ENCODE data around the gene OR2B6. TPM values are rescaled to one million over a fixed set of nuclear protein-coding genes. Genes with fewer than 3 reads are reported as not detected.

Gene OR2B6
- total RNA-seq, 1 donor from 2014 or later: not detected

DNA sequence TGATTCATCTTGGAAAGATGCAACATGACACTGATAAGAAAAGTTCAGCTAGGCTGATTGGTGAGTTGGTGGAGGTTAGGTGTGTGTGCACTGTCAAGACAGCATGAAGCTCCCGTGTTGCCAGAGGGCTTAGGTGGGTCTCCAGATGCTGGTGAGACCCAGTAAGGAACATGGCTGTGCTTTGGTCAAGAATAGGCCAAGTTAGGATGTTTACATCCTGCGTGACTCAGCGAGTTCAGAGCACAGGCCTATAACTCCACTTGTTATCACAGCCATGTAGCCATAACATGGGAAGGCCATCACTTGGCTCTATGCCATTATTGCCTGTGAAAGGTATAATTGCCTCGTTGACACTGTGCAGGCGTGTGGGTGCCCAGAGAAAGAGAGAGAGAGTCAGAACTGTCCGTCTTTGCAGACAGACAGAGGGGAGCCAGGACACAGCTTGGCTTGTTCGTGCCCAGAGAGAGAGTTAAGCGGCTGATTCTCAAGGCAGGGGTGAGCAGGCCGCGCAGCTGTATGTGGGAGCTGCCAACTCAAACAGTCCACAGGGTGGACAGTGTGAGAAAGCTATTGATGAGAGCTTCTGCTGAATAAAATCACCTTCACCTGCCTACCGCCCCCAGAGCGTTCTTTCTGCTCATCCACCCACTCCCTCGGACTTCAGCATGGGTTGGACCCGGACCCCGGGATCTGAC is 43.5 kb downstream of the OR2B6 start:
- no peak for DNase-seq

DNA sequence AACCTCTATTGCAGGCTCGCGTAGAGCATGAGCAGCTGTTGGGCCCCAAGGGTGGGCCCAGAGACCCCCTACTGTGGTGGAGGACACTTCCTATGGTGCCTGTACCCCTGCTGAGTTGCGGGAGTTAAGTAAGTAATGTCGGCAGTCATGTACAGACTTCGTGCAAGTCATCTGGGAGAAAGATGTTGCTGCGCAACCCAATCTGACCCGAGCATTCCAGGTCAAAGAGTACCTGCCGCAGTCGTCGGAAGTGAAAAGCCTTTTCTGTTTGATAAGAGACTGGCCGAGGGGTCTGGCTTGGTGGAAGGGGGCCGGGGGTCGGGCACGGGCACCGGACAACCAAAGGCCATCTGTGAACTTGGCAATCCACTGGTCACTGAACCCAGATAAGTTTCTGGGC is 44.3 kb downstream of the OR2B6 start:
- DNase-seq: no peak

DNA sequence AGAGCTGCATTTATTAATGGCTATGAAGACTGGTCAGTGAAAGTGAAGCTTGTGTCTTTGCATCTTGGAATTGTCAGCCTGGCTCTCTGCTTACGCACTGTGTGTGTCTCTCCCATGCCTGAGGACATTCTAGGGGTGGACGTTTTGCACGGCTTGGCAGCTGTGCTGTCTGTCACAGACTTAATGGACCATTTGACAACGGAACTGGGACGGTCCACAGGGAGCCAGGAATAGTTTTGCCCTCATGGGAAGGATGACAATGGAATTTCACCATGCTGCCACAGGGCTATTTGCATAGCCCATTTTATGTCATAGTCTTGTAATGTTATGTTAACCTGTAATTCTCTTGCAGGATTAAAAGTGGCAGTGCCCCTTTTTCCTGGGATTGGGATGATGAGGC is 44.7 kb downstream of the OR2B6 start:
- DNase-seq: no peak

DNA sequence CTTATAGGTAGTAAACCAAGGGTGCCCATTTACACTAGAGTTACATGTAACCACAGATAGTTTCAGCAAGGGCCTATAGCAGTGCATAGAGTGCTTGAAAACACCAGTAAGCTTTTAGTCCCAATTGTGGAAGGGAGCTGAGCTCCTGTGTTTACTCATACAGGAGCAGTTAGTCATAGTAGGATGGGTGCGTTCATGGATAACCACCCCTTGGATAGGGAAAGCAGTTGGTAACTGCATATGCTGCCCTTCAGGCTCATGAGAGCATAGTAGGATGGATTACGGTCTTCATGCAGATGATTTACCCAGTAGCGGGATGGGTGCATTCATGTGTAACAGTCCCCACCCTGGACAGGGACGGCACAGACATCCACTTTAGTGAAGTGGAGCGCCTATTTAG is 45.1 kb downstream of the OR2B6 start:
- DNase-seq: no peak

DNA sequence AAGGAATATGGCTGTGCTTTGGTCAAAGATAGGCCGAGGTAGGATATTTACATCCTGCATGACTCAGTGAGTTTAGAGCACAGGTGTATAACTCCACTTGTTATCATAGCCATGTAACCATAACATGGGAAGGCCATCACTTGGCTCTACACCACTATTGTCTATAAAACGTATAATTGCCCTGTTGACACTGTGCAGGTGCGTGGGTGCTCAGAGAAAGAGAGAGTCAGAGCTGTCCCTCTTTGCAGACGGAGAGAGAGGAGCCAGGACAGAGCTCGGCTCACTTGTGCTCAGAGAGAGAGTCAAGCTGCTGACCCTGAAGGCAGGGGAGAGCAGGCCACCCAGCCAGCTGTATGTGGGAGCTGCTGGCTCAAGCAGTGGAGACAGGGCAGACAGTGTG is 46.0 kb downstream of the OR2B6 start:
- DNase-seq: no peak

DNA sequence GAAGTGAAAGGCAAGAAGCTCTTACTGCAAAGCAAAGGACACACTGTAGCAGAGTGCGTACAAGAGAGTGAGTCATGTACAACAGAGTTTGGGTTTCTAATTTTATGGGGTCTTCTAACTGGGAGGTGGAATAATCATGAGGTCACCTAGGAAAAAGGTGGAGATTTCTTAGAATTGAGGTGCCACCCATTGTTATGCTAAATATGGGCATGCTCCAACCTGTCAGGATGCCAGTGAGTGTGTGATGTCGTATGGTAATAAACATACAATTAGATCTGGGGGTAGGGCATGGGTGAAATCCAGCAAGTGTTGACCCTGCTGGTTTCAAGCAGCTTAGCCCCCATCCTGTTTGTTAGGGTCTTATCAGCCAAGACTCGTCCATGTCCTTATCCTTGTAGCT is 46.6 kb downstream of the OR2B6 start:
- DNase-seq: no peak

DNA sequence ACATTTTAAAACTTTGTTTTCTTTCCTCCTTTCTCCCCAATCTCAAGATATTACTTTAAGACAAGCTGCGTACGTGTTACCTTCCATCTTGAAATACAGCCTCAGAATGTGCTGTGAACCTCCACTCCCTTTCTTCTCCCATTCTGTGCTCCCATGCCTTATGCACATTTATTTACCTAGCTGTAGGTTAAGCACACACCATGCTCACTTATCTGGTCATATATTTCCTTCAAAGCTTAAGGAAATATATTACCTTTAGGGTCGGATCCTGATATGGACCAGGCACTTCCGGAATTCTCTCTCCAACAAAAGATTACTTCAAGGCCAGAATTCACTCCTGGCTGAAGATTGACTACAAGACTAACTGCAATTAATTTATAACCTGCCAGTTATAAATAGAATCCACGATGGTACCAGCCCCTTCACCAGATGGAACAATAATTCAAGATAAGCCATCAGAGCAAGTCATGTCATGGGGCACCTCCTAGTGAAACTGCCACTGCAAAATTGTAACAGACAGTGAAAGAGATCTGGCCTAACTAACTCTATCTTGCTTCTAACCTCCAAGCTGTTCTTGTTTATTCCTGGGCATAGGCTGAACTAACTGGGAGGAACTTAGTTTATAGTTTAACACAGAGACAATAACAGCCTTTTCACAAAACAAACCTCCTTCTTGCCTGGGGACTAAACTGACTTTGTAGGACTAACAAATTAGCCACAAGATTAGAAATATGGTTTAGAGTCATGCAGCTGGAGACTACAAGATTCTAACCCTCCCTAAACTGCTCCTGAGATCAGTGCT is 47.5 kb downstream of the OR2B6 start:
- DNase-seq: no peak

DNA sequence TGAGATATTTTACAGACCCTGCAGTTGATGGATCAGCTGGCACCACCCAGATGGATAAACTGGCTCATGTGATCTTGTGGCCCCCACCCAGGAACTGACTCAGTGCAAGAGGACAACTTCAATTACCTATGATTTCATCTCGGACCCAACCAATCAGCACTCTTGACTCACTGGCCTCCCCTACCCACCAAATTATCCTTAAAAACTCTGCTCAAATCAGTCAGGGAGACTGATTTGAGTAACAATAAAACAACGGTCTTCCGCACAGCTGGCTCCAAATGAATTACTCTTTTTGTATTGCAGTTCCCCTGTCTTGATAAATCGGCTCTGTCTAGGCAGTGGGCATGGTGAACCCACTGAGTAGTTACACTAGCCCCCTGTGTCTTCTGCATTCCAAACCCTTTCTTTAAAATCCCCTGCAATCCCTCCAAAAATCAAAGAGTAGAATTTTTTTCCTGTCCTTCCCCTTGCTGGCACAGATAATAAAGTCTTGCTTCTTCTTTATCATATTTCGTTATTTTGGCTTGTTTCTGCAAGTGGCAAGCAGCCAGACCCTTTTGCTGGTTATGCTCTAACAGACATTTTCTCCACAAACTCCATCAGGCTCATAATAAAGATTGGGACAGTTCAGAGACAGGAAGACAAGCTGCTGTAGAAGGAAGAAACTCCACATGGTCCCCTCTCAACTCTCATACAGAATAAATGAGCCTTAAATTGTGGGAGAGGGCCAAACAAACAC is 48.3 kb downstream of the OR2B6 start:
- no peak for DNase-seq

DNA sequence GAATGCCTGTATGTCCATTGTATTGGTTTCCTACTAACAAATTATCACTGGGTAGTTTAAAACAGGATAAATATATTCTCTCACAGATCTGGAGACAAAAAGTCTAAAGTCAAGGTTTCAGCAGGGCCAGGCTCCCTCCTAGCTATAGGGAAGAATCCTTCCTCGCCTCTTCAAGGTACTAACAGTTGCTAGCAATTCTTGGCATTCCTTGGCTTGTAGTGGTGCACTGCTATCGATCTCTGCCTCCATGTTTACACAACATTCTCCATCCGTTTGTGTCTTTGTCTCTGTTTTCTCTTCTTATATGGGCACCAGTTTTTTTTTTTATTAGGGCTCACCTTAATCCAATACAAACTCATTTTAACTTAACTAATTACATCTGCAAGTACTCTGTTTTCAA is 48.9 kb downstream of the OR2B6 start:
- DNase-seq: no peak

Other genes starting within 250 kb of the OR2B6 start
- not detected in 2 replicates for gene OR2B2, start 44.8 kb upstream of the OR2B6 start, total RNA-seq
- 0.17 and 0.23 TPM in 2 replicates for gene ZNF165, start 123.3 kb downstream of the OR2B6 start, total RNA-seq
- gene ZSCAN16, start 167.4 kb downstream of the OR2B6 start, total RNA-seq: 13.5 and 19.1 TPM in 2 replicates
- 19.4 and 20.8 TPM in 2 replicates for gene ZKSCAN8, start 184.6 kb downstream of the OR2B6 start, total RNA-seq